HG03025 (cell line): Measurements from ENCODE around the gene FIBIN.
"Not testable (repeated sequence)": the region's sequence is repeated elsewhere in the genome, so short reads cannot be mapped to it uniquely, and the experiment has no call there.

Source experiments
- ATAC-seq: cut with Tn5 transposase; IDR thresholded peaks from one replicate; pipeline ENCODE4 v1.9.1; 2021; ENCODE audit warnings: mild to moderate bottlenecking, moderate library complexity; ENCODE audit not compliant: unreplicated experiment, low FRiP score

Gene FIBIN

DNA sequence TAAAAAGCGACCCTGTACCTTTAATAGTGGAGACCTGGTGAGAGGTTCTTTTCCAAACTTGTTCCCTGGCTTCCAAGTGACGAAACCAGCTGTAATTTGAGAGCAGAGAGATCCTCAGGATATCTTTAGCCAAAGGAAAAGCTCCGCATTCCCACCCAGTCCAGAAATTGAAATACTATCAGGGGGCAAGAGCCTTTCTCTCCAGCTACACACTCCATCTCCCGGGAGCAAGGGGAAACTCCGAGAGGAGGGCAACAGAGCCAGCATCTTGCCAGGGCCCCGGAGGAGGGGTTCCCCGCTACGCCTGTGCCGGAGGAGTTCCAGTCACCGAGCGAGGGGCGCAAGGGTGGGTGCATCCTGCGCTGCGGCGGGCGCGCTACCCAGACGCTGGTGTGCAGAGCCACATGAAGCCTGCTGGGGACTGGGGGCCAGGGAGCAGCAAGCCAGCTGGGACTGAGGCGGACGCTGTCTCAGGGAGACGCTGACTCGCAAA, at the start of gene FIBIN:
Gene FIBIN (plus strand): TSS at position 148 of the 493 bp plus-strand sequence. CDS start 415 bp downstream, outside the sequence.
- no peak for ATAC-seq

DNA sequence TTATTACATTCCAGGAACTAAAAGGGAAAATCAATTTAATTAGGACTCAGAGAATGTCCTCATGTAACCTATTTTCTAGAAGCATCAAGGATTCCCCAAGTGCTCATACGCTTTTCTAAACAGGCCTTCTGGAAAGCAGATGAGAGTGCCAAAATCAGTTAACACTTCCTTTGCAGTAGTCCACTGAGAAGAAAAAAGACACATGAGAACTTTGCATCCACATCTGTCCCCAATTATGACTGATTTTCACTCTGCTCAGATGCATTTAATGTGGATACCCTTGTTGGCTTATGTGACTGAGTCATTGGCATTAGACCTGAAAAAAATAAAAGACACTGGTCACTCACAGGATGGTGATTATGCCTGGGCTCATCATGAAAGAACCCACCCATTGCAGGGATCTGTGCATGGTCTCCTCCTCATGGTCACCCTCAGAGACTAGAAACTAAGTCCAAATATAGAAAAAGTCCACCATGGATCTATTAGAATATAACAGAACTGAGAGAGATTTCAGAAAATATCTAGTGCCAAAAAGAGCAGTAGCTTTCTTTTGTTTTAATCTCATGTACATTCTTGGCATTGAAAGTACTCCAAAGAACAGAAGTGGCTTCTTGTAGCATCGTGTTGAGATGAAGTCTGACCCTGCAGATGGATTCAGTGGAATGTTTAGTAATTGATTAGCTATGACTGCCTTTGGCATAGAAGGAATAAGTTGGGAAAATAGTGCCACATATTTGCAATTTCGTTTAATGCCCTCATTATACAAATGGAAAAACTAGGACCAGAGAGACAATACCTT, 48.8 kb upstream of the FIBIN start:
- no peak for ATAC-seq

GRCh38 chr11:26946257-26946716, 47.6 kb upstream of the FIBIN start:
- ATAC-seq: no peak

DNA sequence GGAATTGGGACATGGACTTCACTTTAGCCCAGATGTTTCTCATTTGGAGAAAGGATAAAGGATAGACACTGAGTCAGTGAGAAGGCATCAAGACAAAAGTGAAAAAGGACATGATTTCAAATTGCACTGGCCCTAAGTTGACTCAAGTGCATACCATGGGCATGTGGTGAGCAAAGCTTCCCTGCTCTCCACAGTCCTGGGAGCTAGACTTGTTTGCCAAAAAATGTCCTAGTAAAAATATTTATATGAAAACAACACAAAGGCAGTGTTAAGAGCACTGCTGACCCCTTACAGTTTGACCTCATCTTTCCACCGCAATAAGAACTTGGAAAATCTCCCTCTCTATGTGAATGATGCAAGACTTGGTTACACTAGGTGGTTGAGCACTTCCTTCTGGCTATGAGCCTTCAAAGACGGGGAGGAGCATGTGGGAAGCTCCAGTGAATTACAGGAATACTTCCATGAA, 46.5 kb upstream of the FIBIN start:
- ATAC-seq: no peak

DNA sequence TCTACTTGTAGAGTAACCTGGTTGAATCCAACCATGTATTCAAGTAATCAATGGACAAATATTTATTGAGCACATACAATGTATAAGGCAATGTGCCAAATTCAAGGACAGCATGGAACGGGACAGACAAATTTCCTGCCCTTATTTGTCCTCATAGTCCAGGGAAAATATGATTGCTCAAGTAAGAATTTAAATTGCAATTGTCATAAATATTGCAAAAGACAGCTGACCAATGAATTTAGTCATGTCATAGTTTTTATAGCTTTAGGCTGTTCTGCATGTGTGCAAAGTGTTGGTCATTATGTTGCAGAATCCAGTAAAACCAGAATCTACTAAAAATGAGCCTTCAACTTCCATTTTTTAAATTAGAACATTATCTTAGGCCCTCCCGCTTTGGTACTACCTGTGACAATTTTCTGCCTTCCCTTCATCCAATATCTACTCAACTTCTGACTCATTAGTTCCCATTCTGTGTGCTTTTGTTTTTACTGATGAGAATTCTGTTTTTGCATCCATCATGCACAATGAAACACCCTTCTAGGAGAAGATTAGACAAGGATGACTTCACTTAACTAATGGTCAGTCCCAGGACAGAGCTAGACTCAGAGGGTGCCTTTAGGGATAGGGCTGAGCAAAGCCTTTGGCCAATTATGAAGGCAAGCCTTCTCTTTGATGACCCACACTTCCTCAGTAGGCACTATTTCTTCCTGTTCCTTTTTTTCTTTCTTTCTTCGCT, 45.8 kb upstream of the FIBIN start:
- ATAC-seq: no peak

DNA sequence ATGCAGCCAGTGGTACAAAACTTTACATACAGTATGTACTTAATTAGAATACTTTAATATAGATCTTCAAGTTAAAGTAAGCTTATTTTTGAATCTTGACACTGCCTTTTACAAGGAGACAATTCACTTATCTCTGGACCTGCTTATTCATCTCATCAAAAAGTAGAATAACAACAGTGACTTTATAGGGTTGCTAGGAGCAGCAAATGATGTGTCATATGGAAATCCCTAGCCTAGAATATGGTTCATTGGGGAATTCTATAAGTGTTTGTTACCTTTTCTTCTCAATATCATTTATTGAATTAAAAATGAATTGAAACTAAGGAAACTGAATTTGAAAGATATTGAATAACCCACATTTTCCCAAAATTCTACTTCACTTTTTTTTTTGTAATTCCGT, 45.0 kb upstream of the FIBIN start:
- no peak for ATAC-seq

DNA sequence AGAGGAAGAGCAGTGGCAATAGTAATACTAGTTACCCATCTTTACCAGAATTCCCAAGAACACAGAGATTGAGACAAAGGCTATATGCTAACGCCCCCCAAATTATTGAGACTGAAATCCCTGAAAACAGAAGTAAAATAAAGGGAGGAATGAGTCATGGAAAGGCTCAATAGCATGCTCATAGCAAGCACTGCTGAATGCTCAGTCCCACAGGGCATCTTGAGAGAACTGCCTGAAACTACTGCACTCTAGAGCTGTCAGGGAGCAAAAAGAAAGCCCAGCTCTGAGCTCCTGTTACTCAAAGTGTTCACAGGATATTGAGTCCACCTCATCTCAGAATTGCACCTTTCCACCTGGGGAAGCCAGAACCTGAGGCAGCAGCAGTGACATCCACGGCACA, 44.1 kb upstream of the FIBIN start:
- ATAC-seq: no peak

- no peak for ATAC-seq
Observed at GRCh38 chr11:26950260-26950719, 43.6 kb upstream of the FIBIN start.

DNA sequence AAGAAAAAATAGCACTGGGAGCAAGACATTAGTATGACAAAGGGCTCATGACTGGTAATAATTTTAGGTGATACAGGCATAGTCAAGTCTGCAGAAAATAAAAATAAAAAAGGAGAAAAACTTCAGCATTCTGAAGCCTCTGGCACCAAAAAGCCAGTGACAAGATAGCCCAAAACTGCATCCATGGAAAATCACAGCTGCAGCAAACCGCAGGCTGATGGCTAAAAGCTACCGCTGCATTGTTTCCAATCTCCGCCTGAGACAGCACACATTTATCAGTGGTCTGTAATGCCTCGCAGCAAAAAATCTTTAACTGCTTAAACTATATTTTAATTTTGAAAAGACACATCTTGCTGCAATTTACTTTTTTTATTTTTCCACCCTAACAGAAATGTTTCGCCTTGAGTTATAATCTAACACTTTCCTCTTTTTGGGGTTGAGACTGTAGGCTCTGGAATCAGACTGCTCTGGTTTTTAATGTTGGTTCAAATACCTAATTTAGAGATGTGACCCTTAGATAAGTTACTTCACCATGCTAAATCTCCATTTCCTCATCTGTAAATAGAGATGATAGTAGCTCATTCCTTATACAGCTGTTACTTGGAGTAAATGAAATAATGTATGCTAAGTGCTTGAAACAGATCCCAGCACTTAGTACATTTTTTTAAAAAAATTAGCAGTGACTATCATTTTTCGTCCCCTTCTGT, 42.0 kb upstream of the FIBIN start:
- no peak for ATAC-seq

DNA sequence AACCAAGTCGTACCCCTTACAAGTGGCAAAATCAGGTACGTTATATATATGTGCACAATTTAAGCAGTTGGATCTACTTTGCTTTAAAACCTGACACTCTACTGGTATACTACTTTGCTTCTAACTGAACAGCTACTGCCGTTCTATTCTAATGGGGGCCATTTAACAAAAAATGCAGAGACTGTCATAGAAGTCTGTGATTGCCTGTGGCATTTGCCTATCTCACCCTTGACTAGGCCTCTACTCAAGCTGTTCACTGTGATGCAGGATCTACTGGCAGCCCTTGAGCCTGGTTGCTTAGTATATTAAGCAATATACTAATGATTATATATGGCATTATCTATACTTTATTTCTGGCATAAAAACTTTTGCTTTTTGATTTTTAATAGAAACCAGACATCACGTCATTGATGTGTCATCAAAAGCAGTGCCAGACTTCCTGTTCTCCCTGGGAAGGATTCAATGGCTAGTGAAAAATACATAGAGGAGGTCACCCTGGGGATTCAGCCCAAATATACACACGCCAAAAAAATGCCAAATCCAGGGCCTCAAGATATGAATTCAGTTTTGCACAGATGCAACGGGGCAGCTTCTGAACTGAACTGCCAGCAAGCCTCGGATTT, 40.0 kb upstream of the FIBIN start:
- no peak for ATAC-seq

DNA sequence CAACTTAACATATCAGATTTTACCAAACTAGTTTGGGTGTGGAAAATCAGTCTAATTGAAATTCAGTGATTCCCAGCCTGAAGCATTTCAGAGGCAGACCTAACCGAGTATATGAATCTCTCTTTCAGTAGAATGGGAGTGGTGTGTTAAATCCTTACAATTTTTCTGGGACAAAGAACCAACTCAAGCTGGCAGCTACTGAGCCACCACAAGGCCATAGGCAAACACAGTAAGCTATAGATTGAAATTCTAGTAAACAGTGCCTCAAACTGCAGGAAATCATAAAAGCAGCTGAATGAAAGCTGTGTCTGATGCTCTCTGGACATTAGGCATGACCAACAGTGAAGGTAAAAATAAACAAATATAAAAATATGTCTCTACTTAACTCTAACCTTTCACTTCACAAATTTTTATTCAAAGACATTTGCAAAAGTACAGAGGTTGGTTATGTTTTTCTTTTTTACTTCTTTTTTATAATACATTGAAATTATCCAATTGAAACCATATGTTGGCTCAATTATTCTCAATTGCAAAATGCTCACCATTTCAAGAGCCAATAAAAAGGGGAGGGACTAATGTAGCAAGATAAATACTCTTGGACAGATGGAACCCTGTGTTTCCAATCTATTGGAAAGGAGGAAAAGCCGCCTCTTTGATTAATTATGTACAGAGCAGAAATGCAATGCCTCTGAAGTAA, 35.8 kb upstream of the FIBIN start:
- no peak for ATAC-seq

- ATAC-seq: no peak
Observed at GRCh38 chr11:26958702-26959049, 35.2 kb upstream of the FIBIN start.

GRCh38 chr11:26960281-26960680, 33.6 kb upstream of the FIBIN start:
- ATAC-seq: no peak

DNA sequence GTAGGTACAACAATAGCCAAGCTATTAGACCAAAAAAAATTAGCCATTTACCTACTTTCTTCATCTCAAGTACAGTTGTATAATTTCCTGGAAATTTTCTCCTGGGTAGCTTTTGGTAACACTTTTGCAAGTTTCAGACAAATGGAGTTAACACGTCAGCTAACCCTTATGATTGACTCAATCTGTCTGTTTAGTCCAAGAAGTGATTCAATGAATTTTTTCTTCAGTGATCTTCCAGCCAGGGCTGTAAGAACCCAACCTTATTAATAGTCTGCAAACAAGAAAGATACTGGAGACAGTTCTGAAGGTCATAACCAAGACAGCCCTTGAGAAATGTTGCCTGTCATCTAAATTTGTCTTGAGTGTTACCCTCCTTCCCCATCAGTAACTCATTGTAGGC, 30.1 kb upstream of the FIBIN start:
- no peak for ATAC-seq

DNA sequence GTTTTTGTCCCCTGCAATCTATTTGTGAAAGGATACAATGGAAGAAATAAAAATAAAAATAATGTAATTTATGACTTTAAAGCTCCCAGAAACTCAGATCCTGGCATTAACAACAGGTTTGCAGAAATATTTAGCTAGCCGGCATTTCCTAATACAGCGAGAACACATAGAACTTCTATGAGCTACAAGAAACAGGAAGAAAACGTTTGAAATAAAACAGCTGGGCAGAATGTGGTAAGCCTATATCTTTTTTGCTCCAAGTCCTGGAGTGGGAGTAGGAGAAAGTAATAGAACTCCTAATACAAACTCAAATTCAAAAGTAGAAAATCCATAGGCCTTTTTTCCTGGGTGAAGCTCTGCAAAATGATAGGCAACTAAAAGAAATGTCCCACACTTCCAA, 29.6 kb upstream of the FIBIN start:
- no peak for ATAC-seq

GRCh38 chr11:26964847-26965485, 28.9 kb upstream of the FIBIN start:
- ATAC-seq: not testable (repeated sequence)

- no peak for ATAC-seq
Observed at GRCh38 chr11:26971961-26972360, 22.0 kb upstream of the FIBIN start.

- ATAC-seq: no peak
Observed at GRCh38 chr11:26974069-26974783, 19.7 kb upstream of the FIBIN start.

- no peak for ATAC-seq
Observed at GRCh38 chr11:26974996-26975395, 18.9 kb upstream of the FIBIN start.
